NCI-H2227 (cell line): ENCODE measurements around the gene RGS6.
"Not testable (repeated sequence)": the region's sequence is repeated elsewhere in the genome, so short reads cannot be mapped to it uniquely, and the experiment has no call there.

Experiments
- DNase-seq: peaks from one replicate; lab custom pipeline; 2025; ENCODE audit not compliant: unreplicated experiment; lab: John Stamatoyannopoulos, UW

RGS6 gene

DNA sequence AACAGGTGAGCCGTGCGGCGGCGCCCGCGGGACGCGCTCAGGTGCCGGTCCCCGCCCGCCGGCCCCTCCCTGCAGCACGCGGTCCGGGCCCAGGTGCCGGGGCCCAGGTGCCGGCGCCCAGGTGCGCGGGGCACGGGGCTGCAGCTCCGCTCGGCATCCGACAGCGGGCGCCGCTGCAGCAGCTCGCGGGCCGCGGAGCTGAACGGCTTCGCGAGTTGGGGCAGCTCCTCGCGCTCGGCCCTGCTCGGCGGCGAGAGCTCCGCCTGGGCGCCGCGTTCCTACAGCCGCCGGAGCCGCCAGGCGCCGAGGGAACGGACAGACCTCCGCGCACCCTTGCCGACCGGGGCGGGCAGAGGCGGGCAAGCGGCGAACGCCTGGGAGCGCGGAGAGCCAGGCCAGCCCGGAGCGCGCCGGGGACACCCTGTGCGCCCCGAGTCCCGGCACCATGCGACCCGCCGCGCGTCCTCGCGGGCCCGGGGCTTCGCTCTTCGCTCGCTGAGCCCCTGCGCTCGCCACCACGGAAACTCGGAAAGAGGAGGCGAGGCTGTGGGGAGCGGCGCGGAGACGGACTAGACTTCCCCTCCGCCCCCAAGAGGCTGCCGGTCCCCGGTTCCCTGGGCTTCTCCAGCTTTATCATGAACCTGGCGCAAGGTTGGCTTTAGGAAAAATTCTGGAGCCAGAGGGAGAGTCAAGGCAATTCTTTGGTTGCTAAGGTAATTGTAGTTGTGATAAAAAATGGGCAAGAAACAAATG is at the start of gene RGS6:
RGS6 (plus strand) TSS at position 201 of the 753 bp plus-strand sequence.
- DNase-seq = peak; percentile 27

DNA sequence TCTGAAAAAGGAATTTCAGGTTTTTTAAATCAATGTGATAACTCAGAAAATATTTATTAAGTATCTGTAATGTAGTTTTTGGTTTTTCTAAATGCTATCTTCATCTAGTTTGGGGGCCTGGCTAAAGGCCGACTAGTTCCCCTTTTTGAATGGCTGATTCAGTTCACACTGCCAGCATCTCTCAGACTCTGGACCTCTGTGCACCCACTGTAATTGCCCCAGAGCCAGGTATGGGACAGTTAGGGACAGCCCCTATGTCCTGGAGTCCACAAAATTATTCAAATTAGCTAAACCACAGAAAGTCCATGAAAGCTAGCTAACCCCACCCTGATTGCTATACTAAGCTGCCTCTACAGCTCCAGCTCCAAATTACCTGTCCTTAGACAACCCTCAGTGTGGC is 49.1 kb upstream of the RGS6 start:
- DNase-seq = no peak

DNA sequence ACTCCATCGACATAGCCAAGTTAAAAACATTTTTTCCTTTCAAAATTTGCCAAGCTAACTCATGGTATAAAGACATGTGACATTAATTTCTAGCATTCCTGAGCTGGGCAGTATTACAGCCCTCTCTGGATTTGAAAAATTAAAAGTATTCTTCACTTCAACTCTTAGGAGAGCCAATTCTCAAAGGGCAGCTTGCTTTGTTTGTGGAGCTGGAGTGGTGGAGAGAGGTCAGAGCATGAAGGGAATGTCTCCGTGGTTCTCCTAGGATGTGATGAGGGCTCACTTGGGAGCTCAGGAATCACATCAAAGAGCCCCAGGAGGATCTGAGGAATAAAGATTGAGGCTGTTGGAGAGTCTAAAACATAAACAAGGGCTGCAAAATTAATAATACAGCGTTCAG is 46.9 kb upstream of the RGS6 start:
- DNase-seq = no peak

- DNase-seq = not testable (repeated sequence)
These were observed 44.4 kb upstream of the RGS6 start for GRCh38 chr14:71887802-71888201.

DNA sequence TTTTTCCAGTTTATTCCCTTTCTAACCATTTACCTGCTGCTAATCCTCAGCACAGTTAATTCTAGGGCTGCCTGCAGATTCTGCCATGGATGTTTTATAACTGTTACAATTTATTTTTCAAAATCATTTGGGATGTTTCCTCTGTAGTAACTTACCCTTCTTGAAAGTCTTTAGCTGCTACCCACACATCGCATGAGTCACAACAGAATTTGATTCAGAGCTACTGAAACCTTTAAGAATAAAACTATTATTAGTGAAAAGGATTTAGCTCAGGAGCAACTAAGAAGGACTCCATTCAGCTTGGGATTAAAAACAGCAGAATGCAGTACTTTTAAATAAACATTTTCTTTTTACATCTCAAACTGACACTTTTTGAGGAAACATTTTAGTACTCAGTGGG is 41.7 kb upstream of the RGS6 start:
- no peak for DNase-seq

GRCh38 chr14:71891185-71891584 is 41.0 kb upstream of the RGS6 start:
- no peak for DNase-seq

- no peak for DNase-seq
These were observed 40.3 kb upstream of the RGS6 start for GRCh38 chr14:71891970-71892369.

GRCh38 chr14:71905031-71905430 is 27.2 kb upstream of the RGS6 start:
- no peak for DNase-seq

DNA sequence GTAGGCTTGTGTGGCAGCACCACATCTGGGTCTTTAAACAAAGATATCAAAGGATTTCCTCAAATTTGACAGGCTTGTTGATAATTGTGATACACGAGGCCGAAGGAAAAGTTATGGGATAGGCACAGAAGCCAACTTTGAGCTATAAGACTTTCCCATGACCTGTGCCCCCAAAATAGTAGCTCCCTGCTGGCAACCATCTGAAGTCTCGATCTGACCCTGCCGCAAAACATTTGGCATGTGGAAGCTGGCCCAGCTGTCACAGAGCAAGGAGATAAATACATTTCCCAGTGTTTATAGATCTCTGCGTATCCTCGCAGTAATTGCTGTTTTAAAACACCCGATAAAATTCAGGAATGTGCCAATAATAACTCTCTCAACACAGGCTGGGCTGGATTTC is 26.4 kb upstream of the RGS6 start:
- no peak for DNase-seq

GRCh38 chr14:71907793-71908515 is 24.3 kb upstream of the RGS6 start:
- DNase-seq = no peak

- no peak for DNase-seq
These were observed 20.6 kb upstream of the RGS6 start for GRCh38 chr14:71911669-71912068.

DNA sequence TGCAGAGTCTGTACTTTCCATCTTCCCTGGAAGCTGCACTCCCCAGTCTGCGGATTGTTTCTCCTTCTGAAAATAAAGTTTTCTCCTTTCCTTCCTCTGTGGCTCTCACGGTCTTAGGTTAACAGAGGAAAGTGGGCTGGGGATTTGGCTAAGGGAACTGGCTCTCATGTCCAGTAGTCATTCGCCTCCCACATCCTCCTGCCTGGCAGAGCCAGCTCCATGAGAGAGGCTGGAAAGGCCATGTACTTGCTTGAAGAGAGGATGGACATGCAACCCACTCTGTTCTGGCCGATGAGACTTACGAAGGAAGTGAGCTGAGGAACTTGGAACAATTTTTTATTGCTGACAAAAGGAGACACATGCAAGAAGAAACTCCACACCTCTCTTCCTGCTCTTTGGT is 18.9 kb upstream of the RGS6 start:
- no peak for DNase-seq

DNA sequence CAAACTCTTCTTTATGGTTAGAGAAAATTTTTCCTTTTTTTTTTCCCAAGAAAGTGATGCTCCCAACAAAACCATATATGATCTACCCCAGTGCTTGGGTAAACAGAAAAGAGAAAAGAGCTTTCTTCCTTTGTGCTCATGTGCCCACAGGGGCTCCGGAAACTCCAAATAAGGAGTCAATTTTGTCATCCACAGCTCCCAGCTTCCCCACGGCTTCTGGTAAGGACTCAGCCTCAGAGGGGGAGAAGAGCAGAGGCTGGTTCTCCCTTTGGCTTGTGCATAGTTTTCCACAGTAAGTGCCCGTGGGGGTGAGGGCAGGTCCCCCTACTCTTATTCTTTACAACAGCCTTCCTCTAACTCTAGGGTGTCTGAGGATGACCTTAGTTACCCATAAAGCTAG is 13.3 kb upstream of the RGS6 start:
- DNase-seq = no peak

DNA sequence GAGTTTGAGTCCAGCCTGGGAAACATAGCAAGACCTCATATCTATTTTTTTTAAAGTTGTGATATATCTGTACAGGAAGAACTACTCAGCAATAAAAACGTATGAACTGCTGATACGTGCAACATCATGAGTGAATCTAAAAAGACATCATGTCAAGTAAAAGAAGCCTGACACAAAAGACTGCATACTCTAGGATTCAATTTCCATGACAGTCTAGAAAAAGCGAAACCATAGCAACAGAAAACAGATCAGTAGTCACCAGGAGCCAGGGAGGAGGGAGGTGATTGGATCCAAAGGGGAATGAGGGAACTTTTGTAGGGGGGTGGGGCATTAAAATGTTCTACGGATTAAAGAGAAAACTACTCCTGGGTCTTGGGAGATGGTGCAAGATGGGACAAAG is 8.7 kb upstream of the RGS6 start:
- no peak for DNase-seq

DNA sequence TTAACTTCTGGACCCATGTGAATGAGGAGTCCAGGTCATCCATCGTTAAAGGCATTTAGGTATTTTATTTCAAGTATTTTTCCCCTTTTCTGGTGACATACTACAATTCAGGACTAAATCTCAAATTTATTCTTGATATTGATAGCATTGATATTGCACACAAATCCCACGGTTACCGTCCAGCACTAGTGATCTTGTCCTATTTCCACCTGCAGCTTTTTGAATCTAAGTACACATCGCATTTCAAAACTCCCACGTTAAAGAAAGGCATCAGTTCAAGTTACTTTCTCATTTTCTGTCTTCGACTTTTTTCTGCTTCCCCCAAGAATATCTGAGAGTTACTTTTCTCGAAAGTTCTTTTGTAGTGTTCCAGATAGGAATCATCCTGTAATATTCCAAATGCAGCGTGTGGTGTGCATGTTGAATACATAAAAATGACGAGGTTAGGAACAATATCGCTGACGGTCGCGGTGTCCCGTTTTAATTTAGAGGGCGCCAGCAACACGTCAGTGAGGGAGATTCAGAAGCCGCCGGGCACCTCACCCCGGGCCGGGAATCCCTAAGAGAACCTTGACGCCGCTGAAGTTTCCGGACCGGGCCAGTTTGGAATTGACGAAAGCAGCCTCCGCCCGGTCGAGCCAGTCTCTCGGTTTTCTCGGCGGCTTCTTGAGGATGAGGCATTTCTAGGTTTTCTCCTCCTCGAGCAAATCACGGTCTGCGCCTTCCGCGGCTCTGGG is 569 bp upstream of the RGS6 start:
- DNase-seq = no peak

GRCh38 chr14:71933001-71933587 is 865 bp downstream of the RGS6 start:
- DNase-seq = no peak

DNA sequence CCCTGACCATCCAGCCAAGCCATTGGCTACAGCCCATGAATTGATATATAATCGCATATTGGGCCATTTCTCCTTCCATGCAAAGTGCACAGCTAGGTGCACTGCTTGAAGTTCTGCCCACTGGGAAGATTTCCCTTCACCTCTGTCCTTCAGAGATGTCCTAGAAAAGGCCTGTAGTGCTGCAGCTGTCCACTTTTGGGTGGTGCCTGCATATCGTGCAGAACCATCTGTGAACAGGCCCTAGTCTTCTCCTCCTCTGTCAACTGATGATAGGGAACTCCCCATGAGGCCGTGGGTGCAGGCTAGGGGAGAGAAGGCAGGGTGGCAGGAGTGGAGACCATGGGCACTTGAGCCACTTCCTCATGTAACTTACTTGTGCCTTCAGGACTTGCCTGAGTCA is 6.0 kb downstream of the RGS6 start:
- not testable (repeated sequence) for DNase-seq

DNA sequence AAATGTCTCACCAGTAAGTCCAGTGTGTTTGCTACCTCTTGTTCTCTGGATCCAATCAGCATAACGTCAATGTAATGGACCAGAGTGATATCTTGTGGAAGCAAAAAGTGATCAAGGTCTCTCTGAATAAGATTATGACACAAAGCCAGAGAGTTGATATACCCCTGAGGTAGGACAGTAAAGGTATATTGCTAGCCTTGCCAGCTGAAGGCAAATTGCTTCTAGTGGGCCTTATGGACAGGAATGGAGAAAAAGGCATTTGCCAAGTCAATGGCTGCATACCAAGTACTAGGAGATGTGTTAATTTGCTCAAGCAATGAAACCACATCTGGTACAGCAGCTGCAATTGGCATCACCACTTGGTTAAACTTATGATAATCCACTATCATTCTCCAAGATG is 7.1 kb downstream of the RGS6 start:
- not testable (repeated sequence) for DNase-seq

DNA sequence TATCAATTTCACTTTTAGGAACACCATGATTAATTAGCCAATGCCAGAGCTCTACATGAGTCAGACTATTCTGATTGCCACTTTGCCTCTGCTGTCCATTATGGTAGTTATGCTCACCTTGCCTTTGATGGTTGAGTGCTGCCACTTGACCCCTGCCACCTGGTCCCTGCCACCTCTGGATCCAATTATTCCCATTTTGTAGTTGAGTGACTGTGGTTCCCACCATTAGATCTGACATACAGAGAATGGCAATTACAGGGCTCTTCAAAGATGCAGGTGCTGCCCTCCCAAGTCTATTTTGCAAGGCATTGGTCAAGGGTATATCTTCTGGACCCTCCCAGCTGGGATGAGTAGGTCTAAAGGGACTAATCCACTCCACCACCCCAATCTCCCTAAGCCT is 8.3 kb downstream of the RGS6 start:
- DNase-seq = not testable (repeated sequence)

- DNase-seq = not testable (repeated sequence)
These were observed 9.4 kb downstream of the RGS6 start for GRCh38 chr14:71941616-71942015.

- no peak for DNase-seq
These were observed 10.9 kb downstream of the RGS6 start for GRCh38 chr14:71942904-71943694.
